ENCODE data around the gene SHANK1.

SHANK1 gene

DNA sequence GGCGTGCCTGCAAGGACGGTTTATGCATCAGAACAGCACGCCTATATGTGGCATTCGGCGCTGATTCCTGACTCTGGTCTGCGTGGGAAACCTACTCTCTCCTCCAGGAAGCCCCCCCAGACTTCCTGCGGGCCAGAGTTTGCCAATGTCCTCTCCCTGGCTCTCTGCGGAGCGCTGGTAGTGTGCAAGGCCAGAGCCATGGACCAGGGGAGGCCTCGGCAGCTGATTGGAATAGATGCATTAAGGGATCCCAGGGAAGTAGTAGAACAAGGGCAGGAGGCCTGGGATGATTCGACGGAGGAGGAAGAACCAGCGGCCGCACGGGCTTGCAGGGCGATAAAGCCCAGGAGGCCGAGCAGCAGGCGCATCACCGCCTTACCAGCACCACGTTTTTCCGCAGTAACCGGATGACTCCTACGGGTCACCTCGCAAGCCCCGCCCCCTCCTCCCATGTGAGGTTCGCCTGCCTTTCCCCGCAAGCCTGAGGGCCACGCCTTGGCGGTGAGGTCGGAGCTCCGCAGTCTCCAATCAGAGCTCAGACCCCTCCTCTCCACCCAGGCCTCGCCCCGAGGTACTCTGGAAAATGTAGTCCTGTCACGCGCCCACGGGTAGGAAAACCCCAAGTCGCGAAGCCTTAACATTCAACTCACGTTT is 8.6 kb upstream of the SHANK1 start:
- no peak for DNase-seq

DNA sequence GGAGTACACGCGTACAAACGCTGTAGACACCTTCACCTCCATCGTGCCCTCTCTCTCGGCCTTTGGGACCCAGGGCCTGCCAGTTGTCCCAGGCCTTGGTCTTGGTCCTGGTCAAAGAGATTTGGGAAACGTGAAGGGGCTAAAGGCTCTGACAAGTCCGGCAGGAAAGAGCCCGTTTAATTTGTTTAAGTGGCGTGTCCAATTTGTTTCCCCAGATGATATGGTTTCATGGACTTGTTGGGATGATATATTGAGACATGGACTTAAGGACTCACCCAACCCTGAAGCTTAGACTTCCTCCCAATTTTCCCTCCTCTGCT is 6.3 kb upstream of the SHANK1 start:
- no peak for DNase-seq

DNA sequence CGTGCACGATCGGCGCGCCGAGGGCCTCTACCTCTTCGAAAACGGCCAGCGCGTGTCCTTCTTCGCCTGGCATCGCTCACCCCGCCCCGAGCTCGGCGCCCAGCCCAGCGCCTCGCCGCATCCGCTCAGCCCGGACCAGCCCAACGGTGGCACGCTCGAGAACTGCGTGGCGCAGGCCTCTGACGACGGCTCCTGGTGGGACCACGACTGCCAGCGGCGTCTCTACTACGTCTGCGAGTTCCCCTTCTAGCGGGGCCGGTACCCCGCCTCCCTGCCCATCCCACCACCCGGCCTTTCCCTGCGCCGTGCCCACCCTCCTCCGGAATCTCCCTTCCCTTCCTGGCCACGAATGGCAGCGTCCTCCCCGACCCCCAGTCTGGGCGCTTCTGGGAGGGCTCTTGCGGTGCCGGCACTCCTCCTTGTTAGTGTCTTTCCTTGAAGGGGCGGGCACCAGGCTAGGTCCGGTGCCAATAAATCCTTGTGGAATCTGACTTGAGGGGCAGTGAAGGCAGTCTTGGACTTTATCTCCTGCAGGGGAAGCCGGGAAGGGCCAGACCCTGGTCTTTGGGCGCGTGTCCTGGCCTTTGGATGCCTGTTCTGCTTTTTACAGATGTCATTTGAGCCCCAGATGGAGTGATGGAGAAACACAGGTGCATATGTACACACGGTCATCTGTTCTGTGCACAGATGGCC is 5.8 kb upstream of the SHANK1 start:
- no peak for DNase-seq

DNA sequence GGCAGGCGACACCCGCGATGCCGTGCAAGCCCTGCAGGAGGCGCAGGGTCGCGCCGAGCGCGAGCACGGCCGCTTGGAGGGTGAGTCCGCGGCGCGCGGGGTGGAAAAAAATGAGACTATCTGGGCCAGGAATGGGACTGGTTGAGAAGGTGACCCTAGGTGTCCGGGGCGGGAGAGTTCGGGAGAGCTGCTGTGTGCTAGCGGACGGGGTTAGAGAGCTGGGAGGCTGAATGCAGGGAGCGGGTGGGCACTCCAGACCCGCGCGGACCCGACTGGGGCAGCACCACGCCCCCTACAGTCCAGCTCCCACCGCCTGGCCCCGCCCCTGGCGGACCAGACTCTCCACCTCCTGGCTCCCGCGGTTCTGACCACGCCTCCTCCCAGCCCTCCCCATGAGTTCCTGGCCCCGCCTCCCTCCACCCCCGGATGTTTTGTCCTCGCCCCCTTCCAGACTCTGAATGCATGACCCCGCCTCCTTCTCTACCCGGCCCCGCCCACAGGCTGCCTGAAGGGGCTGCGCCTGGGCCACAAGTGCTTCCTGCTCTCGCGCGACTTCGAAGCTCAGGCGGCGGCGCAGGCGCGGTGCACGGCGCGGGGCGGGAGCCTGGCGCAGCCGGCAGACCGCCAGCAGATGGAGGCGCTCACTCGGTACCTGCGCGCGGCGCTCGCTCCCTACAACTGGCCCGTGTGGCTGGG is 5.1 kb upstream of the SHANK1 start:
- DNase-seq, result peak; percentile 77

DNA sequence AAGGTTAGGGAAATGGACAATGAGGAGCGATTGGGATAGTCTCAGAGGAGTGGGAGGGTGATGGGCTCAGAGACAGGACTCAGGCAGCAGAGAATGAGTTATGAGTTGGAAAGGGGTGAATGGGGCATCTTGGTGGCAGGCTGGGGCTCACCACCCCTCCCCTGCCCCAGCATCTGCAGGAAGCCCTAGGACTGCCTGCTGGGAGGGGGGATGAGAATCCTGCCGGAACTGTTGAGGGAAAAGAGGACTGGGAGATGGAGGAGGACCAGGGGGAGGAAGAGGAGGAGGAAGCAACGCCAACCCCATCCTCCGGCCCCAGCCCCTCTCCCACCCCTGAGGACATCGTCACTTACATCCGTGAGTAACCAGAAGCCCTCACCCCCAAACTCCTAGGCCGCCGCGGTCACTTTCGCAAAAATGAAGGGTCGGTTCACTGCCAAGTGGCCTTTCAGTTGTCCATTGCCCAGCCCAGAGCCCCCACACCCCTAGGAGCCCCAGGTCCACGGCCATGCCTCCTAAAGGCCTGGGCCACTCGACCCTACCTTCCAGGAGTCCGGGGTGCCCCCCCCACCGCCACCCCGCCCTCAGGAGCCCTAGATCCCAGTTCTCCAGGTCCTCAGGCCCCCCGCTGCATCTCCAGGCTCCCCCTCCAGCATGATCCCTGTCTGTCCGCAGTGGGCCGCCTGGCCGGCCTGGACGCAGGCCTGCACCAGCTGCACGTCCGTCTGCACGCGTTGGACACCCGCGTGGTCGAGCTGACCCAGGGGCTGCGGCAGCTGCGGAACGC is 4.3 kb upstream of the SHANK1 start:
- no peak for DNase-seq

DNA sequence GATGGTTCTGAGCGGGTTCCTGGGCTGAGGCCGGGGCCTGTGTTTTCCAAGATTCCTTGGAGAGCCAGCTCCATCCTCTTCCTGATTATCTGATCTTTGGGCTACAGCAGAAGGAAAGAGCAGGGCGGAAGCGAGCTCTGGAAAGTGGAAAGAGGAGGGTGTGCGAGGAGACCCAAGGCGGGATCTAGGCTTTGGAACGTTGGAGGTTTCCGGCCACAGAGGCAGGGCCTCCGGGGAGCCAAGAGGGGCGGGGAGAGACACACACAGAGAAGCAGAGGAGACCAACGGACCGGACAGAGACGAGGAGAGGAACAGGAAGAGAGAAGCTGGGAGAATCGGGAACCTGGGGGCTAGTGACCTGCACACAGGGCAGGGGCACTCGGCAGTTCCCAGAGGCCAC is 3.5 kb upstream of the SHANK1 start, which contains the start of gene CLEC11A:
Gene CLEC11A (plus strand): TSS at position 296 of the 400 bp plus-strand sequence. CDS start 162 bp downstream, outside the sequence.
- DNase-seq, result no peak

DNA sequence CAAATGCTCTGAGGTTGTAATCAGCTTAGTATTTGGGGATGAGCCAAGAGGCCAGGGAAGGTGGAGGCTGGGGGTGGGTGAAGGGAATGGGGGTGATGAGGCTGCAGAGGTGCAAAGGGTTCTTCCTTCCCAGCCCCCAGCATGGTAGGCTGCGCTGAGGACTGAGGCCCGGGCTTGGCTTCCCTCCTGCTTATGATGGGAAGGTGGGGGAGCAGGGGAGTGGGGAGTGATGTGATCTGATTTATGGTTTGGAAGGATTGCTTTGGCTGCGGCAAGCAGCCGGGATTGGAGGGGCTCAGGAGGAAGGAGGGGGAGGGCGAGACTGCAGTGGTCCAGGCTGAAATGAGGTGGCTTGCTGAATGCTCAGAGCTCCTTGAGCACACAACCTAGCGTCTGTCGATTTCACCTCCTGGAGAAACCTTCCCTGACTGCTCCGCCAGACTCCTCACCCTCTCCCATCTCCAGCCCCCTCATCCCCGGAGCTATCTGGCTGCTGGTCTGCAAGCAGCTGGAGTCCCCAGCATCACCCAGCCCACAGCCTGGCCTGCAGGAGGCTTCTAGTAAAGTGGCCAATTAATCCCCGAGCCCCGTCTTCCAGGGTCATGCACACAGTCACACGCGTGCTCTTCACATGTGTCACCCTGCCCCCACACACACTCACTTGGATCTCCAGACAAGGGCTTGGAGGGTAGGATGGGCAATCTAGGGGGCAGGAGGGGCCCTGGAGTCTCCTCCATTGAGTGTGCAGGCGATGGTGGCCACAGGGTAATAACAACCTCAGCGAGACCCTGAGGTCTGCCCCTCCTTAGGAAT is 2.8 kb upstream of the SHANK1 start:
- DNase-seq, result no peak

DNA sequence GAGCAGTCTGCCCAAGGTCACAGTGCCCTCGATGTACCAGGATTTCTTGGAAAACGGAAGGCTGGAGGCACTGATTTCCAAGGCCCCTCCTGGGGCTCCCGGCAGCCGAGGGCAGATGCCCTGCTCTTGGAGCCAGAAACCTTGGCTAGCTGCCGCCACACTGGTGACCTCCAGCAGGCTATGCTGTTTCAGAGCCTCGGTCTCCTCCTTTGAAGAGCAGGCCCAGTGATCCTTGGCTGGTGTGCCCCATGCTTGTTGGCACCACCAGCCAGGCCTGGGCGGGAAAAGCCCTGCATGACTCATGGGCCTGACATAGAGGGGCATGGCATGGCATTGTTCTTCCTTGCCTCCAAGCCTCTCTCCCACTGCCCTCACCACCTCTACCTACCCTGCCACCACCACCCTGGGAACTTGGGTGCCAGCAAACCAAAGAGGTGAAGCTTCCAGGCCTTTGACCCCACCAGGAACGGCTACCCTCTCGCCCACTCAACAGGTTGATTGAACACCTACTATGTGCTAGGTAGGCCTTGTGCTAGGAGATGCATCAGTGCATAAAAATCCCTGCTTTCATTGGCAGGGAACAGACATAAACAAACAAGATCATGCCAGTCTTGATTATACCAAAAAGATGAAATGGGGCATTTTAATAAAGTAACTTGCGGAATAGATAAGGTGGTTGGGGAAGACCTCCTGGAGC is 2.0 kb upstream of the SHANK1 start:
- DNase-seq, result no peak

DNA sequence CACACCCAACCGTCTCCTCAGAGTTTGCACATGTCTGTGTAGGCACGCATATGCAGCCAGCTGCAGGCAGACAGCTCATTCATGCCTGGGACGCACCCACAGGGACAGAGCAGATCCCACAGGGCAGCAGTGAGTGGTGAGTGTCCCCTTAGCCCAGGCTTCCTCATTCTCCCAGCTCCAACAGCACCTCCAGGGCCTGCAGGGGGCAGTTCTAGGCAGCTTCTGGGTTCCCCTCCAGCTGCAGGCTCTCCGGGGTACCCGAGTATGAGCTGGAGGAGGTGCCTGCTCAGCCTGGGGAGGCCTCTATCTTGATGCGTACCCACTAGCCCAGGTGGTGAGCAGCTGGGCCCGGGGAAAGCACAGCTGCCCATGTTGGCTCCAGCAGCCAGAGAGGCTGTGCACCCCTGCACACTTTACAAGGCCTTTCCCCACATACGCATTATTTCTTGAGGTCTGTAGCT is 1.3 kb upstream of the SHANK1 start:
- no peak for DNase-seq

DNA sequence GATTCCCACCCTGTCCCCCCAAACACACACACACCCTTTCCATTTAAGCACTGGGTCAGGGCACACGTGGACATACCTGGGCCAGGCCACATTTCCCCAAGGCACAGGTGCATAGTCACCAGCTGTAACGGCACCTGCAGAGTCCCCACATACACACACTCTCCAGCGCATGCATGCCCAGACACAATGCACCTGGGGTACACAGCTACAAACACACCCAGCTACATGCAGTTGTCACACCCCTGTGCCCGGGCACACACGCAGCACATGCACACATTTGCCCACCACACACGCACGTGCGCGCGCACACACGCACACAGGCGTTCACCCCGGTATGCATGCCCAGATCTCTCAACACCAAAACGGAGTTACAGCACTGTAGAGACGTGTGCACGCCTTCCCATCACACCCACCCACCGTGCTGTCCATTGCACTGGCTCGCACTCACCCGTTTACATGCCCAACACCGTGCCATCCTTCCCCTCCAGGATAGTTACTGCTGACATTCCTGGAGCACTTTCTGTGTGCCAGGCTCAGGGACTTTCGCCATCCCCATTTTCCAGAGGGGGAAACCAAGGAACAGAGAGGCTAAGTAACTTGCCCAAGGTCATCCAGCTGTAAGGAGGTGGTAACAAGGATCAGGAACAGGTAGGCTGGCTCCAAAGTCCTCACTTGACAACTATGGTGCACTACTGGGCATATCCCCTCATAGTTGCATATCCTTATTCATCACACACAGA is 749 bp upstream of the SHANK1 start:
- DNase-seq, result no peak

DNA sequence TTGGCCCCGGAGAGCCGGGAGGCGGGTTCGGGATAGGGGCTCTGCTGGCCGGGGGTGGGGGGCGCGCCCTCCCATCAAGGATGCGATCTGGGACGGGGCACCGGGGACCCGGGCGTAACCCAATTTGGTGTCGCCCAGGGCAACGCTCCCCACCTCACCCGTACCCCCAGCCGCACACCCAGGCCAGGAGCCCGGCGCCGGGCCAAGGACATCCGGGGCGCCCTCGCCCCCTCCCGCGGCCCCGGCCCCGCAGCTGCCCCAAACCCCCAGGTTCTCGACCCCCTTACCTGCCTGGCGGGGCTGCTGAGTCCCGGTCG is 525 bp downstream of the SHANK1 start:
- DNase-seq, result no peak

DNA sequence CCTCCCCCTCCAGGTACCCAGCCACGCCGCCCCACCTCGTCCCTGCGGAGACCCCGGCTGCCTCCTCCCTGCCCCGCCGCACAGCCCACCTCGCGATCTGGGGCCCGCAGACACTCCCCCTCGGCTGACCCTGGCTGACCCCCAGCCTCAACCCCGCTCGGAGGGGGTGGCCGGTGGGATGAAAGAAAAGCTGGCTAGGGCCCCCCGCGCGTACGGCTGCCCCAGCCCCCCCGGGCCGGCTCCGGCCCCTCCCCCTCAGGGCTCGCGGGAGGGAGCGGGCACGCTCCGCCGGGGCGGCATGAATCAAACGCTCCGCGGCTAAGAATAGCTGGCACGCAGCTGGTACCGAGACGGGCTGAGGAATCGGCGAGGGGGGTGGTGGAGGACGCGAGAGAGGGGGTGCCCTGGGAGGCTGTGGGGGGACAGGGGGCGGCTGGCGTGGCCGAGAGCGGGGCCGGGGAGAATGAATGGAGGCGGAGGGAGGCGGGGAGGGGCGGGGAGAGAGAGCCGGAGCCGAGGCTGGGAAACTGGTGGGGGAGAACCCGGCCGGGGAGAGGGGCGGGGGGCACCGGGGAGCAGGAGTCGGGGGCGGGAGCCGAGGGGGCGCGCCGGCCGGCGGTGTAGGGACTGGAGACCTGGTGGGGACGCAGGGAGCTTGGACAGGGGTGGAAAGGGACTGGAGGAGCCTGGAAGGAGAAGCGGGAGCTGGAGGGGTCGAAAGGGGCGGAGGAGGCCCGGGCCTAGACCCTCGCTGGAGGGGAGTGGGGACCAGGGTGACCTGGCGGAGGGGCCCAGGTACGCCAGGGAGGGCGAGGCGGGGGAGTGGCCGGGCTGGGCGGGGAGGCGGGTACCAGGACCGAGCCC is 1.1 kb downstream of the SHANK1 start:
- DNase-seq, result no peak

DNA sequence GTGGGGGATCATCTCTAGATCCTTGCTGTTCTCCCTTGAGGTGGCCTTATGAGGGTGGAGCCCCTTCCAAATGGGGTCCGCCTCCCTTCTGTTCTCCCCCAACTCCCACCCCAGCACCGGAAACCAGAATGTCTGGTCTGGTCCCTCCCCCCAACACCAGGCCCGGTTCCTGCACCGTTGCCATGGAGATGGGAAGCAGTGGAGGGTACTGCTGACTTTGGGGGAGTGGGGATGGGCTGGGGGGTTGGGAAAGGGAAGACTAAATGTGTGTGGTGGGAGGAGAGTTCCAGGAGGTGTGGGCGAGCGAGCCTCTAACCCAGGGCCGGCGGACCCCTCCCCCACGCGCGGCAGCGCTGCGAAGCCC is 1.7 kb downstream of the SHANK1 start:
- no peak for DNase-seq

DNA sequence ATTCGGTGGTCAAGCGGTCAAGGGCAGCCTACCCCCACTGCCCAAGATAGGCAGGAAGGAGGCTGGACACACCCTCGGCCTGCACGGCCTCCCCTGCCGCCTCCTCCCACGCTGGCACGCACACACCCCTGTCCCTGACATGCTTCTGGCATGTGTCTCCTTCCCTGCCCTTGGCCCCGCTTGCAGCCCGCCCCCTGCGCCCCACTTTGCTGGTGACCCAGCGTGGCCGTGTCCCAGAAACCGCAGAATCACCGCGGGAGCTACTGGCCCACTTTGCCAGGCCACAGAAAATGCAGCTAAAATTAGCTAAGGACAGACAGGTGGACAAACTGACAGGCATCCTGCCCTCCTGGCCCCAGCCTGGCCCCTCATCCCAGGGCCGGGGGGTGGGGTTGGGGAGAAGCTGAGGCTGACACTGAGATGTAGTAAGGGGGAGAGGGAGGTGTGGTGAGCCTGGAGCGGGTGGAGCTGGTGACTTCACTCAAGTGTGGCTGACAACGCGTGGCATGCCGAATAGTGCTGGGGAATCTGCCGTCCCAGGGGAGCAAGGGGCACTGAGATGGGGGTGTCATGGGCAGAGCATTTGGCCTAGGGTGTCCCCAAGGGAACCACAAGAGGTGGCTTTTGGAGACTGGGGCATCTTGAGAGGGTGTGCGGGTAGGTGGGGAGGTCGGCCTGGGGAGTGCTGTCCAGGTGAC is 2.4 kb downstream of the SHANK1 start:
- no peak for DNase-seq

DNA sequence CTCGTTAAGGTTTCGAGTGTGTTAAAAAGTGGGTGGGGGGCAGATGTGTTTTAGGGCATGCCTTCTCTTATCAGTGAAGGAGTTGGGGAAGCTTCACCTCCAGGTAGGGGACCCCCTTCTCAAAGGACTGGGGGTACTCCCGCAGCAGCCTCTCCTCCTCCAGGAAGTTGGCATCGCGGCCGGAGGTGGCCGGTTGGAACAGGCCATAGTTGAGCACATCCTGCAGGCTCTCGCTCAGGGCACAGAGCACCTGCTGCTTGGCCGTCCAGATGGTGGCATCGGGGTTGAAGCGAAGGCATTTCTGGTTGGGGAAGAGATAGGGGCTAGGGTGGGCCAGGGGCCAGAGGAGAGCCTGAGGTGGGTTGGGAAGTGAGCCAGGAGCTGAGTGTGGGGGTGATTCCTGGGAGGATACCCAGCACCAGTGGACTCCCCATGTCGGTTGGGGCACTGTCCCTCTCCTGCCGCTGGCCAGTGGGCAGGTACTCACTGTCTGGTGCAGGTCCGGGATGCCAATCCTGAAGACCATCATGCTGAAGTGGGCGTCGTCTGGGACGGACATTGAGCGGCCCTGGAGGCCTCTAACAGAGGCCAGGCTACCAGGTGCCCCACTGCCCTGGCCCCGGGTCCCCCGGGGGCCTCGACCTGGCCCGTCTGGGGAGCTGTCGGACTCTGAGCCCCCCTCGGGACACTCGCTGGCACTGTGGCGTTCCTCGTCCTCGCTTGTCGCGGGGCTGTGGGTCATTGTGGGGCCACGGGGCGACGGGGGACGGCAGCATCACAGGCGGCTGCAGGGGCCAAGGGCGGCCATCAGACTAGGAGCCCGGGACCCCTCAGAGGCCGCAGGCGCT is 3.2 kb downstream of the SHANK1 start:
- DNase-seq, result no peak

DNA sequence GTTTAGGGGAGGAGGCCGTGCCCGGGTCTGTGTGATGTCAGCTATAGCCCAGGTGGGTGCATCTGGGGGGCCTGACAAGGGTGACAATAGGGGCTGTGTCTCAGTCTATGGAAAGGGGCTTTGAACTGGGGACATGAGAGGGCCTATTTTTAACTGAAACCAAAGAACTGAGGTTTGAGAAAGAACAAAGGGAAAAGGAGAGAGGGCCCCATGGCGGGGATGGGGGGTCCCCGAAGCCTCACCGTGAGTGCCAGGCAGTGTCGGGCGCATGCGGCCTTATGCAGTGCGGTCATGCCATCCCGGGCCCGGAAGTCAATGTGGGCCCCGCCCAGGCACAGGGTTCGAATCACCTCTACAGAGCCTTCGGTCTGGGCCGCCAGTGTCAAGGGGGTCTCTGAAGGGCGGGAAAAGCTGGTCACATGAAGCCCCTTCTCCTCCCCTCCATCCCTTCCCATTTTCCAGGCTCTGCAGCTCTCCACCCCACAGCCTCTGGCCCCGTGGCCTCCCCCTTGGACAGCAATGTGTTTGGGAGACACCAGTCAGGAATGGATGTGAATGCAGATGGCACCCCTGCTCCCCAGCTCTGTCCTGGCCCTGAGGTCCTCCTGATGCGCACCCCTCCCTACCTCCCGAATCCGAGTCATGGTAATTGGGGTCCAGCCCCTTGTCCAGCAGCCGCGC is 5.9 kb downstream of the SHANK1 start:
- no peak for DNase-seq

DNA sequence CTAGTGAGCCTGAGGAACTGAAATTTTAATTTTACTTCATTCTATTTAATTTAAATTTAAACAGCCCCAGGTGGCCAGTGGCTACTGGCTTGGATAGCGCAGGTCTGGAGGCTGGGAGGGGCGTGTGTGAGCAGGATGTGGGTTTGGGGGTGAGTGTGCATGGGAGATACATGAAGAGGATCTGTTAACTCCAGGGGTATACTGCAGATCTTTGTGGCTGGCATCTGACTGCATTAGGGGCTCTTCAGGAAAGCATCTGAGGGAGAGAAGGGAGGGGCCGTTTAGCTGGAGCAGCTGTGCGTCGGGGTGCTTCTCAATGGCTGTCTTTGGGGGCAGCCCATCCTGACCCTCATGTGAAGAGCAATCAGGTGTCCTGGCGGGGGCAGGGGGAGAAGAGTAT is 6.8 kb downstream of the SHANK1 start:
- no peak for DNase-seq

DNA sequence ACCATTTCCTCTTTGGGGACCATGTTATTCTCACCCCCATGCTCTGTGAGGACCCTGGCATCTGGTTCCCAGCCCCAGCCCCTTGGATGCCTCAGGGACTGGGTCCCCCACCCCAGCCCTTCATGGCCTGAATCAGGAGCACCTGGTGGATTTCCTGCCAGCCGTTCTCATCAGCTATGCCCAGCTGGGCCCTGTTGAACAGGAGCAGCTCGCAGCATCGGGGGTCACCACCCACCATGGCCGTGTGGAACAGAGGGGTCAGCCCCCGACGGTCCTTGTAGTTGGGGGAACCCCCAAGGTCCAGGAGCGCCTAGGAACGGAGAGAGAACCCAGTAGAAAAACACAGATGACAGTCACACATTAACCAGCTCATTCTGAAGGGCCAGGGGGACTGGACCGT is 7.8 kb downstream of the SHANK1 start:
- DNase-seq, result no peak

Measured in DMS 273 treated with DMSO at 0.1 percent for 48 hours (cell line).